GM19395 (cell line): Measurements from ENCODE around the gene KATNAL1.
A peak's percentile ranks its signal among the peaks of the same experiment; 100 is the strongest.

ENCODE experiments used
- ATAC-seq: cut with Tn5 transposase; IDR thresholded peaks from one replicate; pipeline ENCODE4 v1.9.1; 2021; ENCODE audit warnings: mild to moderate bottlenecking, moderate library complexity; ENCODE audit not compliant: unreplicated experiment

KATNAL1 gene

DNA sequence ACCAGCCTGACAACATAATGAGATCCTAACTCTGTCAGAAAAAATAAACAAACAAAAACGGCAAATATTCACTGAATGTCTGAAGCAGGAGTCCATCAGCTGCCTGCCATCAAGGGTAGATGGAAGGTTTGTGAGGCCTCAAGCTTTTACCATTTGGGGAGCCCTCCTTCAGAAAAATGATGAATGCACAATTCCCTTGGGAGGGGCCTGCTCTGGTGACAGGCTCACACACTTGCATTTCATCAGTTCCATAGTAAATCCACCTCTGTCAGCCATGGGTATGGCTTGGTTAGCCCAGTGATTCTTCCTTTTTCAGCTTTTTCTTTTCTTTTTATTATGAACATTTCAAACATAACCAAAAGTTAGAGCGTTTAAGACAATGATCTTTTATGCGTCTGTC is 26.3 kb upstream of the KATNAL1 start:
- ATAC-seq, result no peak

DNA sequence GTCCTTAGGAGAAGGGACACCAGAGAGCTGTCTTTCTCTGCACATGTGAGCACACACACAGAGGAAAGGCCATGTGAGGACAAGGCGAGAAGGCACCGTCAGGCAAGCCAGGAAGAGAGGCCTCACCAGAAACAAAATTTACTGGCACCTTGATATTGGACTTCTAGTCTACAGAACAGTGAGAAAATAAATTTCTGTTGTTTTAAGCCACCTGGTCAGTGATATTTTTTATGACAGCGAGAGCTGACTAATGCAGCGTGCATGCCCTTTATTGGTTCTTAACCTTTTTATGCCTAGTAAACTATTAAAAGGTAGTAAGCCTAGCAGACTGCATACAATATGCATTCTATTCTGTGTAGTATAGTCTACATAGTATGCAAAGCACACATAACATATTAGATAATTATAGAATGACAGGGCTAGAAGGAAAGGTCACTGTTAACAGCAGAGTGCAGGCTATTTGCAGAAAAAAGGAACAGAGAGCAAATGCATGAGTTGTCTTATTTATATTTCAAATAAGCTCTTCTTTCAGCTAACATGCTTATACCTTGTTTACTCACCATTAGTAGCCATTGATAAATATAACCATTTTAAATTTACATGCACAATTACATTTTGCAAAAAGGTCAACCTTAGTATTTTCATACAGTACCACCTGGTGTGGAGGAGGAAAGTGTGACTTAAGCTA is 25.2 kb upstream of the KATNAL1 start:
- ATAC-seq, result no peak

DNA sequence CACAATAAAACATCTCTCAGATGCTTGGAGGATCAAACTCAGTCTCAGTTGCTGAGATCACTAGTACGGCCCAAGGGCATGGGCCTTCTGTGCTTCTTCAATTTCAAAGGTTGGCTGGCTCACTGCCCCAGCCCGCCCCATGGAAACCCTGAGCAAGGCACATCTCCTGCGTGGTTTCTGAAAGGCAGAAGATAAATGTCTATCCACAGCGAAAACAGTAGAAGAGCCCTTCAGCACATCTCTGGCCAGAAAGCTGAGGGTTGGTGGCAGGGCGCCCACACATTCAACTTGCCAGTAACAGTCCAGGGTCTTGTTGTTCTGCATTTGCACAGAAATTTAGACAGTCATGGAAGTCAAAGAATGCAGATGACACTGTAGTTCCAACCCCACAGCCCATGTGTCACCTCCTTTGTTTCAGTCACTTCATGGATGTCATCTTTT is 24.0 kb upstream of the KATNAL1 start:
- no peak for ATAC-seq

DNA sequence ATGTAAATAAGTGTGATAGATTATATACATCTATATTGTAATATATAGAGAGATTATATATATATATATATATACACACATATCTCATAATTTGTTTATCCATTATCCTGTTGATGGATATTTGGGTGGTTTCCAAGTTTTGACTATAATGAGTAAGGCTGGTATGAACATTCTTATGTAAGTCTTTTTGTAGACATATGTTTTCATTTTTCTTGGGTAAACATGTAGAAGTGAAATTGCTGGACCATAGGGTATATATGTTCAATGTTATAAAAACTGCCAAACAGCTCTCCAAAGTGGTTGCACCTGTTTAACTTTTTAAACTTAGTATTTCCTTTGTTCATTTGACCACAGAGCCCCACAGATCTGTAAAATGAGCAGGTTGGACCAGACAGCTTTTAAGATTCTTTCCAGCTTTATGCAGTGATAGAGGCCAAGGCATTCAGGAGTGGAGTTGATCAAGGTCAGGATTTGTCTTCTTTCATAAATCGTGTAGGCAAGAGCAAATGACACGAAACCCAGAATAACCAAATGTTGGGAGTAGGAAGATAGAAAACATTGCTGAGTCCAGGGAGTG is 21.7 kb upstream of the KATNAL1 start:
- ATAC-seq, result no peak

DNA sequence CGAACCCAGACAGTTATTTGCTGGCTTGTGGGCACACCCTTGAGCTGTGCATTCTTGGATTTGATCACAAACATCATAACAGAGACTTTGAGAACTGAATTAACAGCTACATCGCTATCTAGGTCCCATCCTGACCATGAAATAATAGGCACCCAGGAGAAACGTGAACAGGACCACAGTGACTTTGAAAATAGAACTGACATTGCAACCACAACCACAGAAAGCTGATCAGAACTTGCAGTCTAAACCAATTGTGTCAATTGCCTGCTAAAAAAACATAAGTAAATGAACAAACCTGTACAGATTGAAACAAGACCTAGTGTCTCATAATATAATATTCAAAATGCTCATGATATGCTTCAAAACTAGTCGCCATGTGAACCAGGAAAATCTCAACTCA is 18.3 kb upstream of the KATNAL1 start:
- ATAC-seq, result no peak

DNA sequence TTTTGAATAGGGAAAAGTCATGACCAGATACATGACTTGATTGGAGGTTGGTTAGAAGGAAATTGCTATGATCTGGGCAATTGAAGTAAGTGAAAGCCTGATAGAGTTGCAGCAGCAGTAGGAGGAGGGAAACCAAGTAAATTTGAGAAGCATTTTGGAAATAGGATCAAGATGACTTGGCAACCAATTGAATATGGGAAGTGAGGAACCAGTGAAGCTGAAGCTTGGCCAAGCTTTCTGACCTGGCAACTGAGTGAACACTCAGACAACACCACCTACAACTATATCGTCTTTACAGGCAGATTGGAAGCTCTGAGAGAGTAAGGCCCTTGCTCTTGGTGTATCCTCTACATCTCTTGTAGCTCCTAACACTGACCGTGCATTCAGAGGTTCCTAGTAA is 16.2 kb upstream of the KATNAL1 start:
- no peak for ATAC-seq

DNA sequence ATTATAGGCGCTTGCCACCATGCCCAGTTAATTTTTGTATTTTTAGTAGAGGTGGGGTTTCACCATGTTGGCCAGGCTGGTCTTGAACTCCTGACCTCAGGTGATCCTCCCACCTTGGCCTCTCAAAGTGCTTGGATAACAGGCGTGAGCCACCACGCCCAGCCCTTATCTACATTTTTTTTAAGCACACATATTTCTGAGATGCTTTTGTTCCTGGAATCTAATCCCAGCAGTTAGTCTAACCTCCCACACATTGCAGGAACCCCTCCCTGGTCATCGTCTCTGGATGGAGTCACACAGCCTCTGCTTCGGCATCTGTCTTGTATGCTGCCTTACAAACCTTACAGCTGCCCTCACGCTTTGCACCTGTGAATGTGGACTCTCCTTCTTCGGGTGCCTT is 15.1 kb upstream of the KATNAL1 start:
- no peak for ATAC-seq

DNA sequence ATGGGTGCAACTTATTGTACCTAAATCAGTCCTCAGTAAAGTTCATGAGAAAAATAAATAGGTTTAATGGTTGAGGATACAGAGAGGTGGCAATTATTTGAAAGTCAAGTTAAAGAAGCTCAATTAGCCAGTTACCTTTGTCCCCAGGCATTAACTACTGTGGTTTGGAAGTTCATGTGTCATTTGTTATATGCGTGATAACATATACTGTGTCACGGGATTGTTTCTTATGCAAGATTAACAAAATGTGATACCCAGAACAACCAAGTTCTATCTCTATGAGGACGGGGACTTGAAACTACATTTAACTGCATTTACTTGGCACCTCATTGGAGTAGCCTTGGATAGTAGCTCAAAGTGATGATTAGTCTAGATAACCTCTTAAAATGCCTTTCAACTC is 13.9 kb upstream of the KATNAL1 start:
- ATAC-seq, result no peak

DNA sequence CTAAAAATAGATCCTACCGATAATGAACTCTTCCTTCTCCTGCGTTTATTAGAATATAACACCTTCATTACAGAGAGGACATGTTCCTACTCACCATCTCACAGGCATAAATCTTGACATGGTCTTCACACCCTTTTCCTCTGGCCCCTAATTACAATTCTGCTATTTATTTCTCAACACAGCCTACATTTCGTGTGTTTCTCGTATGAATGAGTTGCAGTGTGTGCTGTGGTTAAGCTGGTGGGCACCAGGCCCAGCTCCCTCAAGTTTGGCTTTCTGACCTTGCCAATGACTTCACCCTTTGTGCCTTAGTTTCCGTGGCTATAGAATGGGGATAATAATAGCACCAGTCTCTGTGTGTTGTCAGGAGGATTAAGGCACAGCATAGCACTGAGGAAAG is 12.3 kb upstream of the KATNAL1 start:
- no peak for ATAC-seq

DNA sequence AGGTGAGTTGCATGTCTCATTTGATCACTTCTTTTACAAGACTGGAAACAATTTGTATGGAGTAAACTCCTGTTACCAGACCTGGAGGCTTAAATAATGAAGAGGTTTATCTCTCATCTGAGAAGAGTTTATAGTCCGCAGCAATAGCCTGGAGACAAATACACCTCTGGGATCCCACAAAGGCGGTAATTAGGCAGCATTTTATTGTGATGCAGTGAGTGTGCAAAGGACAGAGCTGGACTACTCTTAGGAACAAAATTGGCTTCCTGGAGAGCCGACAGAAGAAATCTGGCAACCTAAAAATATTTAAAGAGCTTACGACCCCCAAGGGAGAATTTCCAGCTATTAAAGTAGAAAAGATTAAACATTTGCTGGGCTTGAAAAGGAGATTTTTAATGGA is 11.8 kb upstream of the KATNAL1 start:
- ATAC-seq, result no peak

DNA sequence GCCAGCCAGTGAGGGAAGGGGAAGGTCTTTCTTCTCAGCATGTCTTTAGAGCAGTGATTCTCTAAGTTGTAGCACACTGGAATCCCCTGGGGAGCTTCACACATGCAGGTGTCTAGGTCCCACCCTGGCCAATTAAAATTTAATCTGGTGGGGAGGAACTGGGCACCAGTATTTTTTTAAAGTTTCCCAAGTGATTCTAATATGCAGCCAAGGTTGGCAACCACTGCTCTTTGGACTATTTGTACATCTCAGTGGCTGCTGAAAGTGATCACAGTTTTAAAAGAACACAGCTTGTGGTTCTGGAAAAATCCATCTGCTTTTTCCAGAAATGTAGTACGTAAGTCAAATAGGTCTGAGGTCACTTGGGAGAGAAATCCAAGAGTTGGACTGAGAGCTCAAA is 10.7 kb upstream of the KATNAL1 start:
- no peak for ATAC-seq

DNA sequence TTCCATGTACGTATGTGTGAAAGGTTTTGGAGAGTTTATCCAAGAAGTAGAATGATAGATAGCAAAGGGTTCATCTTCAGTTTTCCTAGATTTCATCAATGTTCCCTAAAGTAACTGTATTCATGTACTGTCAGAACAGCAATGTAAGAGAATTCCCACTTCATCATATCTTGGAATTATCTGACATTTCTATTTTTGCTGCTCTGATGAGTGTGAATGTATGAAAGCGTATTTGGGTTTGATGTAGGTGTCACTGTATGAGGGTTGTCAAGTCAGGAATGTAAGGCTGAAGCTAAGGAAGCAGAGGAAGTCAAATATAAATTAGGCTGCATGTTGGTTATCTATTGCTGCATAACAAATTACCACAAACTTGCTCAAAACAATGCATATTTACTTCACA is 7.2 kb upstream of the KATNAL1 start:
- ATAC-seq, result no peak

DNA sequence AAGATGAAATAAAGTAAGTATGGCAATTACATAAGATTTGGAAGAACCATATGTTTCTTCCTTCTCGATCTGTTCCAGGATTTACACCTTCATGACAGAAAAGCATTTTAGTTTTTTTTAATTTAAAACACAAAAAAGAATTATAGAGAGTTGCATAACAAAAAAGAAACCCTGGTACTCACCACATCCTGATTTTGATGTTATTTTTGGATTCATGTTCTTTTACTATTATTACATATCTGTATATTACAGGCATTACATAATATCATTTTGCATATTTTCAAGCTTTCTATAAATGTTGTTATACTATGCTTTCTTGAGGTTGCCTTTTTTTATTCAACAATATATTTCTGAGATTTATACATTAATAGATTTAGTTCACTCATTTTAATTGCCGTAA is 6.7 kb upstream of the KATNAL1 start:
- ATAC-seq, result no peak

DNA sequence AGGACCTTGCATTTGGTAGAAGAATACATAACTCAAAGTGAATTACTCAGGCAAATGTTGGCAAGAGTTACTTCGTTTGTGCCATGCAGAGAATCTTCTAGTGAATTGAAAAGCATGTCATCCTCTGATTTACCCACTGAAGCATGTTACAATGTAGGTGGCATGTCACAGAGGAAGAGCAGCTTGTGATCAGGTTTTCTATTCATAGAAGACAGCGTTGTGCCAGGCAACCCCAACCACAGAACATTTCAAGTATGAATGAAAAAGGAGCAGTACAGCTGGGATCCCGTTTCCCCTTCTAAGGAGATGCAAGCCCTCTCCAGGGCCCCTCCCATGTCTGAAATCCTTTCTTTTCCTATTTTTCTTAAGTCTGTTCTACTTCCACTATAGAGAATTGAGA is 6.0 kb upstream of the KATNAL1 start:
- ATAC-seq, result no peak

DNA sequence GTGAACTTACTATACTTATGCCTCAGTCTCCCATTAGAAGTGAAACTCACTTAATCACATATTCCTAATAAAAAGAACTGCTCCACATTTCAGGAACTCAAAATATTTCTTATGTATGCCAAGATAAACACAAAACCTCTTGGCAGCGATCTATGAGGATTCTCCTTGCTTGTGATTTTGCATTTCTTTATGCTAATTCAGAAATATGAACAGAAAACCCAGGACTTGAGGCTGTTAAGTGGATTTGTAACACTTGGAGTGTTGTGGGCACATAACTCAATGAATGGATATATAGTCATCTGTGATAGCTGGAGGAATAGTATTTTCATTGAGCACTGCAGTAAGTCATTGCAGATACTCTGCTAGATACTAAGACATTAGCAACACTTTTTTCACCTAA is 5.6 kb upstream of the KATNAL1 start:
- no peak for ATAC-seq

DNA sequence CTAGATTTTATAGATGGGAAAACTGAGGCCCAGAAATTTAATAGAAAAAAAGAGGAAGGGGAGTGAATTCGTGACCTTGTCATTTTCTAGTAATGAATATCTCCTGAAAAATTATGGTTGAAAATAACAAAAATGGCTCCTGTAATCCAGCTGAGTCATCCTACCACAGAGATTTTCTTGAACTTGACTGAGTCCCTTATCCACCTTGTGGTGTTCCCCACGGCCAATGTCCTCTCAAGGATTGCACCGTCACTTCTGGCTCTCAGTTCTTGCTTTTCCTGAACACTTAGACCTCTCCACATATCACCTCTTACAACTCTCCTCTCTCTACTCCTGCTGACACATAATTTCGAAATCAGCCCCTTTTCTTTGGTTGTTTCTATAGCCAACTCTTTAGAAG is 1.2 kb upstream of the KATNAL1 start:
- no peak for ATAC-seq

DNA sequence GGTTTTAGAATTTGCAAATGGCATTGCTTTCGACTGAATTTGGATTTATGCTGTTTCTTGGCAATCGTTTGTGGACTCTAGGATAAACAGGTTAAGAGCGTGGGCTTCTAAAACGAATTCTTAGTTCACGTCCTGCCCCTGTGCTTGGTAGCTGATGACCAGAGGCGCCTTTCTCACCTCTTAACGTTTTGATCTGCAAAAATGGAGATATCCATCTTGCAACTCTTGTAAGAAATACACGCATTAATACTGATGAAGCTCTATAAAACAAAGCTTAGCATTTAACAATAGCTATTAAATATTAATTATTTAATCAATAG is 580 bp upstream of the KATNAL1 start:
- ATAC-seq, result no peak

DNA sequence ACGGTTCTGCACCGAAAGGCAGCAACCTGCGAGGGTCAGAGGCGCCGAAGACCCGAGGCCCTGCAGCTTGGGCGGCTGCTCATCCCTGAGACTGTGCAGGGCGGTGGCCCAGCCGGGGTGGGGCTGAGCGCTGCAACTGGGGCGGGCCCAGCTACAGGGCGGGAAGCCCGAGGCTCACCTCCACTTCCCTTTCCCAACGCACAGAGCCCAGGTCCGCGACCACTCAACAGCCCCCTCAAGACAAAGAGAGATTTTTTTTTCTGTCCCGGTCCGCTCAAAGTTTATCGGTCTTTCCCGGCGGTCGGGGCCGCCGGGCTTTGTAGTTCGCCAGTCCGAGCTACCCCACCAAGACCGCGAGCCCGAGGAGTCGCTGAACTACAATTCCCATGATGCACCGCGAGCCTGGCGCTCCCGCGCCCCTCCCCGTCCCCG is 573 bp downstream of the KATNAL1 start:
- ATAC-seq, result peak; percentile 87

DNA sequence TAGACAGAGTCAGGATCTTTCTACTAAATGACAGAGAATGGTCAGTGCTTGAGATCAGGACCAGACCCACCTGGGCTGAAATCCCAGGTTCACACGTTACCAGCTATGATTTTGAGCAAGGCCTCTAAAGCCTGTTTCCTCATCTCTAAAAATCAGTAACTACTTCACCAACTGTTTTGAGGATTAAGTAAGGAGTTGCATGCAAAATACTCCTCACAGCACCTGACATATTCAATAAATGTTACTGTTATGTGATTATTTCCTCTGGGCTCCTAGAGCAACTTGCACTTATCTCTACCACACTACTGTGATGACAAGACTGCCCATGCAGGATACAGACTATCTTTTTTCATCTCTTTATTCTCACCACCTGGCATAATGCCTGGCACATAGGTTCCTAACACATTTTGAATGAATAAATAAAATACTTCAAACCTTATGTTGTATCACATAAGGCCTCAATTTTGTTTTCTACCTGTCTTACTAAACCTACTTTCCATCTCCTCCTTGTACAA is 1.8 kb downstream of the KATNAL1 start:
- ATAC-seq, result no peak

DNA sequence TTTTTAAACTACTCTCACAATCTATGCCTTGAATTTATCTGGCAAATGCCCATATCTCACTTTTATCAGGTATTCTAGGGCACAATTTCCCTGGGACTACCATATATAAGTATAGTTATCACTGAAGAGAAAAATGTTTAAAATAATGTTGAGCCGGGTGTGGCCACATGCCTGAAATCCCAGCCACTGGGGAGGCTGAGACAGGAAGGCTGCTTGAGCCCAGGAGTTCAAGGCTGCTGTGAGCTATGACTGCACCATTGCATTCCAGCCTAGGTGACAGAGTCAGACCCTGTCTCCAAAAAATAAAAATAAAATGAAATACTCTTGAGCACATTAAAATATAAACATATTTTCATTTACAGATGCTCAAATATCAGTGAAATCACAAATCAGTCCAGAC is 4.1 kb downstream of the KATNAL1 start:
- no peak for ATAC-seq

DNA sequence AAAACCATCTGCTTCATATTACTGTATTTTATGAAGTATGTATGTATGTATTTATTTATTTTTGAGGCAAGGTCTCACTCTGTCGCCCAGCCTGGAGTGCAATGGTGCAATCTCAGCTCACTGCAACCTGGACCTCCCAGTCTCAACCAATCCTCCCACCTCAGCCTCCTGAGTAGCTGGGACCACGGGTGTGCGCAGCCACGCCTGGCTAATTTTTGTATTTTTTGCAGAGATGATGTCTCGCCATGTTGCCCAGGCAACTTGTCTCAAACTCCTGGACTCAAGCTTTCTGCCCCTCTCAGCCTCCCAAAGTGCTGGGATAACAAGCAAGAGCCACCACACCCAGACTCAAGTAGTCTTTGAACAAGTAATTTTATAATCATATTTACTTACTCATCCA is 5.5 kb downstream of the KATNAL1 start:
- ATAC-seq, result no peak

DNA sequence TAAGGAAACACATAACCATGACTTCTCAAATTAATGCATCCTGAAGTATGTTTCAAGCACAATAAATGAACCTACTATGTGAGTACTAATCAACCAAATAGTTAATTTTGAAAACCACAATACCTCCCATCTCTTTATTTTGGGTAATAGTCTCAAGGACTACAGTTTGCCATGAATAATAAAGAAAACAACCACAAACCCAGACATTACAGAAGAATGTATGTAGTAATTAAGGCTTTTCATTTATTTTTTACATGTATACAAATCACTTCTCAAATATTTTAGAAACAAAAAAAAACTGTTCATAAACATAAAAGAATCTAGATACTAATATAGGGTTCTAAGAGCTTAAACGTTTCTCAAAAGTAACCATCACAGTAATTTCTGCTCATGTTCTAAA is 6.8 kb downstream of the KATNAL1 start:
- ATAC-seq, result no peak

DNA sequence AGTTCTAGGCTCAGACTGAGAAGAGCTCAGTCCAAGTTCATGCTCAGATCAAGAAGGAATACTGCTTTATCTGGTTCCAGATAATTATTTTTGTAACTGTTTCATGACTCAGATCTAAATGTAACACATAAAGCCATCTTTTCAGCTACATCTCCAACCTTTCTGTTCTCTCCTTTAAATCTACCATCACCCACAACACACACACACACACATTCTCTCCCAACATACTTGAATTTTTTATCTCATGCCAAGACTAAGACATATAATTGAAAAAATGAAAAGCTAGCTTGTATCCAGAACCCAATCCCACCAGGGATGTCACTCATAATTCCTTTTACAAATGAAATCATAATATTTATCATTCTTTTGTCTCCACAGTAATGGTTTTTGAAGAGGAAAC is 7.6 kb downstream of the KATNAL1 start:
- ATAC-seq, result no peak
